ENCODE results near the gene TRPC4. TPM values are rescaled to one million over a fixed set of nuclear protein-coding genes. Genes with fewer than 3 reads are reported as not detected.

The TRPC4 gene
- total RNA-seq, 1 experiment from 2014 or later, result not detected

- H3K36me3 Mint-ChIP-seq (ENCODE audit: insufficient read depth, unreplicated experiment), result no peaks in the 10 kb centered on the region
- intact Hi-C loops (cut with micrococcal nuclease), result no loop called here
- BruUV-seq (replicated peaks), result no TSS peak
- ChIA-PET POLR2A (no interaction called here), CTCF (no interaction called here)
- no peak overlapping the region for H3K27ac Mint-ChIP-seq (ENCODE audit: low read depth, unreplicated experiment)
- no peak overlapping the region for H3K4me3 Mint-ChIP-seq (ENCODE audit: unreplicated experiment)
- no peak for DNase-seq (ENCODE audit: unreplicated experiment)
- no peak for TF ChIP-seq CTCF (IDR thresholded peaks at IDR 0.05; ENCODE audit: unreplicated experiment)
- no peaks in the 10 kb centered on the region for H3K27me3 Mint-ChIP-seq (ENCODE audit: insufficient read depth, unreplicated experiment)
- no peaks in the 10 kb centered on the region for H3K4me1 Mint-ChIP-seq (ENCODE audit: insufficient read depth, unreplicated experiment)
- no peaks in the 10 kb centered on the region for H3K9me3 Mint-ChIP-seq (ENCODE audit: unreplicated experiment)
Measured at GRCh38 chr13:37667702-37668101, 201.9 kb downstream of the TRPC4 start.

- Mint-ChIP-seq H3K4me1 (ENCODE audit: insufficient read depth, unreplicated experiment) (no peaks in the 10 kb centered on the region), H3K9me3 (ENCODE audit: unreplicated experiment) (no peaks in the 10 kb centered on the region), H3K4me3 (ENCODE audit: unreplicated experiment) (no peak overlapping the region), H3K27ac (ENCODE audit: low read depth, unreplicated experiment) (no peak overlapping the region), H3K36me3 (ENCODE audit: insufficient read depth, unreplicated experiment) (no peaks in the 10 kb centered on the region), H3K27me3 (ENCODE audit: insufficient read depth, unreplicated experiment) (no peaks in the 10 kb centered on the region)
- BruUV-seq (replicated peaks), result no TSS peak
- intact Hi-C loops (cut with micrococcal nuclease), result no loop called here
- TF ChIP-seq CTCF (IDR thresholded peaks at IDR 0.05; ENCODE audit: unreplicated experiment), result no peak
- no peak for DNase-seq (ENCODE audit: unreplicated experiment)
- ChIA-PET CTCF (no interaction called here), POLR2A (interaction anchor here (1.3 kb wide), 1 partner anchor 60 kb away, joined by 4 read pairs; no protein-coding TSS in a partner anchor)
Measured at GRCh38 chr13:37666036-37666435, 203.5 kb downstream of the TRPC4 start.

GRCh38 chr13:37665420-37665819, 204.2 kb downstream of the TRPC4 start:
- ChIA-PET CTCF (interaction anchor here (0.6 to 1.0 kb wide), 2 partner anchors 10 to 47 kb away, joined by 3 to 4 read pairs; no protein-coding TSS in a partner anchor), POLR2A (interaction anchor here (1.3 kb wide), 1 partner anchor 60 kb away, joined by 4 read pairs; no protein-coding TSS in a partner anchor)
- no peak overlapping the region for H3K27ac Mint-ChIP-seq (ENCODE audit: low read depth, unreplicated experiment)
- no TSS peak for BruUV-seq (replicated peaks)
- no peaks in the 10 kb centered on the region for H3K36me3 Mint-ChIP-seq (ENCODE audit: insufficient read depth, unreplicated experiment)
- H3K4me3 Mint-ChIP-seq (ENCODE audit: unreplicated experiment), result no peak overlapping the region
- no peak for DNase-seq (ENCODE audit: unreplicated experiment)
- no peaks in the 10 kb centered on the region for H3K4me1 Mint-ChIP-seq (ENCODE audit: insufficient read depth, unreplicated experiment)
- intact Hi-C loops (cut with micrococcal nuclease), result no loop called here
- H3K9me3 Mint-ChIP-seq (ENCODE audit: unreplicated experiment), result no peaks in the 10 kb centered on the region
- TF ChIP-seq CTCF (IDR thresholded peaks at IDR 0.05; ENCODE audit: unreplicated experiment), result no peak
- no peaks in the 10 kb centered on the region for H3K27me3 Mint-ChIP-seq (ENCODE audit: insufficient read depth, unreplicated experiment)

- TF ChIP-seq CTCF (IDR thresholded peaks at IDR 0.05; ENCODE audit: unreplicated experiment), result no peak
- H3K27ac Mint-ChIP-seq (ENCODE audit: low read depth, unreplicated experiment), result no peak overlapping the region
- ChIA-PET CTCF (no interaction called here), POLR2A (no interaction called here)
- no peaks in the 10 kb centered on the region for H3K36me3 Mint-ChIP-seq (ENCODE audit: insufficient read depth, unreplicated experiment)
- no peaks in the 10 kb centered on the region for H3K9me3 Mint-ChIP-seq (ENCODE audit: unreplicated experiment)
- no peaks in the 10 kb centered on the region for H3K27me3 Mint-ChIP-seq (ENCODE audit: insufficient read depth, unreplicated experiment)
- BruUV-seq (replicated peaks), result no TSS peak
- no peaks in the 10 kb centered on the region for H3K4me1 Mint-ChIP-seq (ENCODE audit: insufficient read depth, unreplicated experiment)
- DNase-seq (ENCODE audit: unreplicated experiment), result no peak
- intact Hi-C loops (cut with micrococcal nuclease), result no loop called here
- H3K4me3 Mint-ChIP-seq (ENCODE audit: unreplicated experiment), result no peak overlapping the region
Measured at GRCh38 chr13:37663724-37664123, 205.8 kb downstream of the TRPC4 start.
